GM21576 (cell line): Measurements from ENCODE around the gene CSF1R.

Experiments used
- ATAC-seq: cut with Tn5 transposase; IDR thresholded peaks from one replicate; pipeline ENCODE4 v1.9.1; 2021; ENCODE audit warnings: mild to moderate bottlenecking, moderate library complexity; ENCODE audit not compliant: unreplicated experiment

The CSF1R gene

GRCh38 chr5:150120617-150121447, 34.5 kb upstream of the CSF1R start:
- ATAC-seq = no peak

GRCh38 chr5:150120062-150120441, 33.7 kb upstream of the CSF1R start:
- ATAC-seq = no peak

GRCh38 chr5:150119421-150120061, 33.2 kb upstream of the CSF1R start:
- ATAC-seq = no peak

- ATAC-seq = no peak
Observed at GRCh38 chr5:150118561-150119229, 32.3 kb upstream of the CSF1R start.

GRCh38 chr5:150117945-150118560, 31.7 kb upstream of the CSF1R start:
- no peak for ATAC-seq

- ATAC-seq = no peak
Observed at GRCh38 chr5:150116667-150117400, 30.5 kb upstream of the CSF1R start.

- ATAC-seq = no peak
Observed at GRCh38 chr5:150114773-150115408, 28.5 kb upstream of the CSF1R start.

GRCh38 chr5:150114102-150114641, 27.8 kb upstream of the CSF1R start:
- ATAC-seq = no peak

- ATAC-seq = no peak
Observed at GRCh38 chr5:150113047-150113744, 26.8 kb upstream of the CSF1R start.

- ATAC-seq = no peak
Observed at GRCh38 chr5:150112201-150113046, 26.1 kb upstream of the CSF1R start.

GRCh38 chr5:150111122-150111521, 24.8 kb upstream of the CSF1R start:
- no peak for ATAC-seq

- no peak for ATAC-seq
Observed at GRCh38 chr5:150109921-150110320, 23.6 kb upstream of the CSF1R start.

- ATAC-seq = no peak
Observed at GRCh38 chr5:150108711-150109514, 22.6 kb upstream of the CSF1R start.

- no peak for ATAC-seq
Observed at GRCh38 chr5:150107909-150108447, 21.6 kb upstream of the CSF1R start.

- no peak for ATAC-seq
Observed at GRCh38 chr5:150106674-150107426, 20.5 kb upstream of the CSF1R start.

GRCh38 chr5:150105928-150106615, 19.7 kb upstream of the CSF1R start:
- ATAC-seq = no peak
